HCT116 (cell line): ENCODE data around the gene LSM14A. TPM values are rescaled to one million over a fixed set of nuclear protein-coding genes. Genes with fewer than 3 reads are reported as not detected.
A peak's percentile ranks its signal among the peaks of the same experiment; 100 is the strongest.

Source experiments
- ATAC-seq: fragments of 200-7000 bp; cut with Tn5 transposase; 2 replicates; pipeline ENCODE4 v1.9.1; 2020; ENCODE audit warnings: mild to moderate bottlenecking, moderate library complexity
- BruUV-seq: library from RNA; stranded (reverse); fragments of 400-500 nt; replicated peaks from 2 replicates; lab custom pipeline; 2021; lab: Mats Ljungman, UMichigan
- CTCF ChIA-PET: fragments of 300-600 bp; sonication (Branson Sonifier 250); formaldehyde crosslinking; loops from one replicate; lab custom pipeline; 2021; ENCODE audit warnings: antibody characterized with exemption; lab: Charles Lee
- POLR2A ChIA-PET: fragments of 300-600, 350-600 bp; sonication (Branson Sonifier 250); formaldehyde crosslinking; loops from one replicate; lab custom pipeline; 2021; ENCODE audit warnings: antibody characterized with exemption; lab: Charles Lee
- RAD21 ChIA-PET, 2 experiments: fragments of 300-600 bp; sonication (Branson Sonifier 250); formaldehyde crosslinking; loops; one replicate each; lab custom pipeline; 2023; ENCODE audit warnings: low total read pairs in 2 of 2; ENCODE audit not compliant: uncharacterized antibody in 2 of 2, unreplicated experiment in 2 of 2, low non-redundant PET in 1 of 2; lab: Charles Lee
- DNase-seq: peaks from one replicate; pipeline ENCODE4 v3.0.0-alpha.2; 2010; ENCODE audit warnings: low read depth, low spot score
- H2AFZ ChIP-seq: fragments of 200-600 bp; shearing (Covaris generic), sonication (generic); 2 replicates; pipeline ENCODE4 v1.6.1; 2017; ENCODE audit warnings: low read depth, mixed run types, mixed read lengths, antibody characterized with exemption, low read length; ENCODE audit not compliant: poor library complexity, severe bottlenecking
- H3K27ac ChIP-seq: 2 replicates; pipeline ENCODE4 v1.5.1; 2012; ENCODE audit warnings: low read depth, low read length
- H3K27me3 ChIP-seq: fragments of 200-600 bp; sonication (generic); 2 replicates; pipeline ENCODE4 v1.6.1; 2016; ENCODE audit warnings: mixed run types, low read length, mixed read lengths; ENCODE audit not compliant: insufficient read depth
- H3K36me3 ChIP-seq, 2 experiments: fragments of 200-500 bp in 1 of 2; fragments of 200-600 bp in 1 of 2; sonication (Bioruptor generic) in 1 of 2; sonication (generic) in 1 of 2; 2 replicates each; pipeline versions ENCODE4 v1.5.1 to v1.6.1; 2014 to 2016; ENCODE audit warnings: low read length in 2 of 2, inconsistent platforms in 1 of 2, mixed read lengths in 1 of 2, mixed run types in 1 of 2; ENCODE audit not compliant: insufficient read depth in 2 of 2, control insufficient read depth in 1 of 2
- H3K4me1 ChIP-seq, 2 experiments: fragments of 200-600 bp in 1 of 2; sonication (generic) in 1 of 2; 2 replicates each; pipeline versions ENCODE4 v1.5.1 to v1.6.1; 2012 to 2017; ENCODE audit warnings: low read length in 2 of 2, inconsistent platforms in 1 of 2, mild to moderate bottlenecking in 1 of 2, mixed read lengths in 1 of 2, mixed run types in 1 of 2, moderate library complexity in 1 of 2; ENCODE audit not compliant: insufficient read depth in 2 of 2, control insufficient read depth in 1 of 2
- H3K4me2 ChIP-seq: fragments of 200-600 bp; sonication (generic); 2 replicates; pipeline ENCODE4 v1.6.1; 2017; ENCODE audit warnings: mixed run types, low read length, mixed read lengths
- H3K4me3 ChIP-seq, 2 experiments: fragments of 200-600 bp in 1 of 2; sonication (generic) in 1 of 2; replicated peaks in 1 of 2; 2 replicates each; pipeline ENCODE4 v1.5.1; 2011 to 2016; ENCODE audit warnings: low read length in 2 of 2, control low read depth in 1 of 2, low read depth in 1 of 2, mild to moderate bottlenecking in 1 of 2, mixed read lengths in 1 of 2, mixed run types in 1 of 2
- H3K79me2 ChIP-seq: fragments of 200-600 bp; sonication (generic); 2 replicates; pipeline ENCODE4 v1.6.1; 2017; ENCODE audit warnings: mild to moderate bottlenecking, mixed run types, low read length, moderate library complexity, mixed read lengths; ENCODE audit not compliant: insufficient read depth
- H3K9ac ChIP-seq: fragments of 200-600 bp; sonication (generic); 2 replicates; pipeline ENCODE4 v1.6.1; 2016; ENCODE audit warnings: low read length, mixed read lengths
- H3K9me2 ChIP-seq: fragments of 200-600 bp; sonication (generic), shearing (Covaris generic); 2 replicates; pipeline ENCODE4 v1.6.1; 2017; ENCODE audit warnings: mixed run types, mild to moderate bottlenecking, moderate library complexity; ENCODE audit not compliant: insufficient read depth
- H3K9me3 ChIP-seq, 2 experiments: fragments of 200-500 bp in 1 of 2; fragments of 200-600 bp in 1 of 2; sonication (Bioruptor generic) in 1 of 2; sonication (generic) in 1 of 2; 2 replicates each; pipeline ENCODE4 v1.6.1; 2014 to 2017; ENCODE audit warnings: low read length in 2 of 2, mixed read lengths in 2 of 2, inconsistent platforms in 1 of 2, low read depth in 1 of 2, mild to moderate bottlenecking in 1 of 2, mixed run types in 1 of 2, moderate library complexity in 1 of 2; ENCODE audit not compliant: control insufficient read depth in 1 of 2, insufficient read depth in 1 of 2
- H4K20me1 ChIP-seq: fragments of 200-600 bp; sonication (generic), shearing (Covaris generic); 2 replicates; pipeline ENCODE4 v1.6.1; 2017; ENCODE audit warnings: mixed run types, mild to moderate bottlenecking, moderate library complexity; ENCODE audit not compliant: insufficient read depth
- CEBPB ChIP-seq: IDR thresholded peaks from 2 replicates; pipeline ENCODE4 v1.6.1; 2012; ENCODE audit warnings: low read depth
- EZH2 ChIP-seq: fragments of 200-600 bp; sonication (generic); IDR thresholded peaks from 2 replicates; pipeline ENCODE4 v1.6.1; 2017; ENCODE audit warnings: antibody characterized with exemption, mixed run types
- JUND ChIP-seq: IDR thresholded peaks from 2 replicates; pipeline ENCODE4 v1.6.1; 2012
- POLR2A ChIP-seq: IDR thresholded peaks from 2 replicates; pipeline ENCODE4 v1.7.0; 2011; ENCODE audit warnings: borderline replicate concordance; ENCODE audit not compliant: insufficient read depth, insufficient read length; ENCODE audit errors: extremely low read depth
- TCF7L2 ChIP-seq: IDR thresholded peaks from 2 replicates; pipeline ENCODE4 v1.7.0; 2011; ENCODE audit warnings: borderline replicate concordance, inconsistent platforms; ENCODE audit not compliant: insufficient read depth, insufficient read length; ENCODE audit errors: extremely low read depth
- ZFX ChIP-seq: fragments of 450-650 bp; IDR thresholded peaks from 2 replicates; pipeline ENCODE4 v1.6.1; 2017
- intact Hi-C: fragments of 100-400 bp; cut with micrococcal nuclease; formaldehyde crosslinking; loops from 2 replicates; pipeline ENCODE4 v1.10.0; 2022
- total RNA-seq: library from RNA; stranded (reverse); gene quantifications from one replicate; pipeline ENCODE4 v1.2.1, GENCODE V29; 2021; ENCODE audit not compliant: unreplicated experiment
- TF ChIP-seq, protein P1 (sequence below), 3 experiments: fragments of 200-600 bp in 1 of 3; sonication (generic) in 1 of 3; IDR thresholded peaks in 2 of 3; conservative IDR thresholded peaks in 1 of 3; 2 replicates each; pipeline ENCODE4 v1.5.1; 2012 to 2017; ENCODE audit warnings: low read depth in 2 of 3, low read length in 2 of 3, antibody characterized with exemption in 1 of 3, borderline replicate concordance in 1 of 3, control low read depth in 1 of 3, mild to moderate bottlenecking in 1 of 3, mixed read lengths in 1 of 3, mixed run types in 1 of 3, moderate library complexity in 1 of 3; ENCODE audit not compliant: insufficient read depth in 1 of 3
- TF ChIP-seq, protein P2 (sequence below): IDR thresholded peaks from 2 replicates; pipeline ENCODE4 v1.6.1; 2012

The LSM14A gene
- total RNA-seq, 1 experiment from 2014 or later = 120 TPM

DNA sequence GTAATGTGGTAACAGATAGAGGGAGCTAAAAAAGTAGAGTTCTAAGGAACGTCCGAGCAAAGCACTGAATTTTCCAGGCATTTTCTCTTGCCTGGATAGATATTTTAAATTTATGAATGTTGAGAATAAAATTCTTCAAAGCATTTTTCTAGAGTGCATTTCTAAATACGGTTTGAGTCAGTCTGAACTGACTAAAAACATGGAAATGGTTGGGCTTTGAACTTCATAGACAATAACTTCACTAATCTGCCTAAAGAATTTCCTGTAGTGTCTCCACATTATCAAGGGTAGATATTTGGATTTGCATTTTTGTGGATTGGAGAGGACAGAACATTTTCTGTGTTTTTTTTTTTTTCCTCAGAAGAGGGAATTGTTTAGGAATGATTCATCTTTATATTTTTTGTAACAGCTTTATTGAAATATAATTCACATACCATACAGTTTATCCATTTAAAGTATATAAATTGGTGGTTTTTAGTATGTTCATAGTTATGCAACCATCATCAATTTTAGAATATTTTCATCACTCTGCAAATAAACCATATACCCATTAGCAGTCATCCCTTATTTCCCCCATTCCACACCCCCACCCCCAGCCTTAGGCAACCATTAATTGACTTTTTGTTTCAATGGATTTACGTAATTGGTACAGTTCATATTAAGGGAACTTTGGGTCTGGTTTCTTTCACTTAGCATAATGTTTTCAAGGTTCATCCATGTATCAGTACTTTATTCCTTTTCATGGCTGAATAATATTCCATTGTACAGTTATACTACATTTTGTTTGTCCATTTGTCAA, 102.7 kb downstream of the LSM14A start:
- H3K9ac ChIP-seq = no peak overlapping the region
- BruUV-seq = no TSS peak

DNA sequence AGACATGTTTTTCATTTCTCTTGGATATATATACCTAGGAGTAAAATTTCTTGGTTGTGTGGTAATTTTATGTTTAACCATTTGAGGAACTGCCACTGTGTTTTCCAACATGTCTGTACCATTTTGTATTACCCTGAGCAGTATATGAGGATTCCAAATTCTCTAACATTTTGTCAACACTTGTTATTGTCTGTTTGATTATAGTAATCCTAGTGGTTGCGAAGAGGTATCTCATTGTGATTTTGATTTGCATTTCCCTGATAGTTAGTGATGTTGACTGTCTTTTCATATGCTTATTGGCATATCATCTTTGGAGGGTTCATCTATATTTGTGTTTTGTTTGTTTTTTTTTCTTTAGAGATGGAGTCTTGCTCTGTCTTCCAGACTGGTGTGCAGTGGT, 103.4 kb downstream of the LSM14A start:
- H3K79me2 ChIP-seq = peaks cover 23% of the 10 kb centered on the region
- no peak overlapping the region for H3K4me3 ChIP-seq
- no peak for DNase-seq
- H3K9me3 ChIP-seq = no peaks in the 10 kb centered on the region
- no peak for ATAC-seq
- no peaks in the 10 kb centered on the region for H3K36me3 ChIP-seq
- no peak overlapping the region for H3K9ac ChIP-seq
- no peak overlapping the region for H3K27ac ChIP-seq
- H4K20me1 ChIP-seq = no peaks in the 10 kb centered on the region
- intact Hi-C loops = no loop called here
- RAD21 ChIA-PET = no interaction called here
- H2AFZ ChIP-seq = no peak overlapping the region
- POLR2A ChIA-PET = interaction anchor here (0.6 kb wide), 1 partner anchor 141 kb away, joined by 3 read pairs; no protein-coding TSS in a partner anchor
- no TSS peak for BruUV-seq
- no peaks in the 10 kb centered on the region for H3K27me3 ChIP-seq
- no peaks in the 10 kb centered on the region for H3K9me2 ChIP-seq
- H3K4me2 ChIP-seq = no peak overlapping the region
- H3K4me1 ChIP-seq = peaks cover 0 to under 1% of the 10 kb centered on the region in 2 experiments; a peak in 2 of 4 replicates
- TF ChIP-seq, protein P1, sequence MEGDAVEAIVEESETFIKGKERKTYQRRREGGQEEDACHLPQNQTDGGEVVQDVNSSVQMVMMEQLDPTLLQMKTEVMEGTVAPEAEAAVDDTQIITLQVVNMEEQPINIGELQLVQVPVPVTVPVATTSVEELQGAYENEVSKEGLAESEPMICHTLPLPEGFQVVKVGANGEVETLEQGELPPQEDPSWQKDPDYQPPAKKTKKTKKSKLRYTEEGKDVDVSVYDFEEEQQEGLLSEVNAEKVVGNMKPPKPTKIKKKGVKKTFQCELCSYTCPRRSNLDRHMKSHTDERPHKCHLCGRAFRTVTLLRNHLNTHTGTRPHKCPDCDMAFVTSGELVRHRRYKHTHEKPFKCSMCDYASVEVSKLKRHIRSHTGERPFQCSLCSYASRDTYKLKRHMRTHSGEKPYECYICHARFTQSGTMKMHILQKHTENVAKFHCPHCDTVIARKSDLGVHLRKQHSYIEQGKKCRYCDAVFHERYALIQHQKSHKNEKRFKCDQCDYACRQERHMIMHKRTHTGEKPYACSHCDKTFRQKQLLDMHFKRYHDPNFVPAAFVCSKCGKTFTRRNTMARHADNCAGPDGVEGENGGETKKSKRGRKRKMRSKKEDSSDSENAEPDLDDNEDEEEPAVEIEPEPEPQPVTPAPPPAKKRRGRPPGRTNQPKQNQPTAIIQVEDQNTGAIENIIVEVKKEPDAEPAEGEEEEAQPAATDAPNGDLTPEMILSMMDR (IDR thresholded peaks at IDR 0.05 in 2 of 3, conservative IDR thresholded peaks at IDR 0.05 in 1 of 3; ENCODE audit: borderline replicate concordance in 1 of 3, insufficient read depth in 1 of 3, low read depth in 2 of 3, low read length in 2 of 3) = 0 out of 6 replicates have a peak, but pooled peaks of 1 of the 3 experiments have one; percentile 7
- TF ChIP-seq ZFX = no peak
- CTCF ChIA-PET = no interaction called here

More for the DNA sequence above, 102.7 kb downstream of the LSM14A start:
- Histone ChIP-seq H3K4me3 (no peak overlapping the region), H3K27me3 (no peaks in the 10 kb centered on the region), H4K20me1 (no peaks in the 10 kb centered on the region), H3K9me2 (no peaks in the 10 kb centered on the region), H3K79me2 (peaks cover 21% of the 10 kb centered on the region), H3K36me3 (no peaks in the 10 kb centered on the region), H3K27ac (peak overlapping the region; percentile 18; the same call in 1 of the 2 replicates), H2AFZ (no peak overlapping the region), H3K9me3 (no peaks in the 10 kb centered on the region), H3K4me1 (peaks cover 5 to 7% of the 10 kb centered on the region in 2 experiments), H3K4me2 (no peak overlapping the region)
- intact Hi-C loops = no loop called here
- ATAC-seq (no peak), DNase-seq (no peak)
- CTCF ChIA-PET = no interaction called here
- POLR2A ChIA-PET = interaction anchor here (0.6 kb wide), 1 partner anchor 140 kb away, joined by 3 read pairs; no protein-coding TSS in a partner anchor
- RAD21 ChIA-PET = no interaction called here
- no peak for TF ChIP-seq CEBPB
- TF ChIP-seq, protein P2, sequence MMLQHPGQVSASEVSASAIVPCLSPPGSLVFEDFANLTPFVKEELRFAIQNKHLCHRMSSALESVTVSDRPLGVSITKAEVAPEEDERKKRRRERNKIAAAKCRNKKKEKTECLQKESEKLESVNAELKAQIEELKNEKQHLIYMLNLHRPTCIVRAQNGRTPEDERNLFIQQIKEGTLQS = no peak
- TF ChIP-seq JUND = no peak
- TF ChIP-seq TCF7L2 = no peak
- no peak for TF ChIP-seq EZH2
- TF ChIP-seq POLR2A = no peak
- TF ChIP-seq, all 23 proteins: peak for 0
